Measurements from ENCODE around the gene INPP5A.

DNA sequence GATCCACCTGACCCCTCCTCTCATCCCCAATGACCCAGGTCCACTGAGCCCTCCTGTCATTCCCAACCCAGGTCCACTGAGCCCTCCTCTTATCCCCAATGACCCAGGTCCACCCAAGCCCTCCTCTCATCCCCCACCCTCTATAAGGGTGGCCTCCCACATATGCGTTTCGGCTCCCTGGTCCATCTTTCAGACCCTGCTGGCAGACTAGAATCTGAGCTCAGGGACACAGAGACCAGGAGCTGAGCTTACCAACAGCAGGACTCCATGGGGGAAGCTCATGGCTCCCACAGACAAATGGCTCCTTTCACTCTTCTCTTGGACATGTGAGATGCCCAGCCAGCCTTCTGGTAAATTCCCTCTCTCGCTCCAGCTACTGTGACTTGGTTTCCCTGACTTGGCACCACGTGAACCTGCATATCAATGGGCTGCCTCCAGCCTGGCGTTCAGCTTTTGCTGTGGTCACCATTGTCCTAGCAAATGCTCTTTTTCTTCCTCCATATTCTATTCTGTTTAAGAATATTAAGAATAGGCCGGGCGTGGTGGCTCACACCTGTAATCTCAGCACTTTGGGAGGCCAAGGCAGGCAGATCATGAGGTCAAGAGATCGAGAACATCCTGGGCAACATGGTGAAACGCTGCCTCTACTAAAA is 24.8 kb upstream of the INPP5A start:
- TF ChIP-seq POLR2AphosphoS5 (IDR thresholded peaks at IDR 0.05; ENCODE audit: low read length) (no peak), CTCF (IDR thresholded peaks at IDR 0.05 in 2 of 3, conservative IDR thresholded peaks at IDR 0.05 in 1 of 3; ENCODE audit: control insufficient read depth in 2 of 3, extremely low read depth in 1 of 3, insufficient read depth in 1 of 3, low read depth in 3 of 3, low read length in 3 of 3) (no peak), SMAD1 (IDR thresholded peaks at IDR 0.05; ENCODE audit: low read depth, partially characterized antibody) (no peak), BHLHE40 (IDR thresholded peaks at IDR 0.05; ENCODE audit: borderline replicate concordance in 1 of 2, low read depth in 2 of 2, low read length in 1 of 2) (no peak), ASH2L (IDR thresholded peaks at IDR 0.05; ENCODE audit: borderline replicate concordance, low read depth) (no peak), GATAD2B (conservative IDR thresholded peaks at IDR 0.05; ENCODE audit: low read depth) (no peak), TCF12 (IDR thresholded peaks at IDR 0.05; ENCODE audit: low read depth, low read length) (no peak), BCL11A (IDR thresholded peaks at IDR 0.05; ENCODE audit: low read depth, low read length) (no peak), ZZZ3 (IDR thresholded peaks at IDR 0.05; ENCODE audit: control insufficient read depth, insufficient read length, low read depth) (no peak), CHD2 (IDR thresholded peaks at IDR 0.05; ENCODE audit: borderline replicate concordance, low read depth, low read length) (no peak)

All from GM12878 (cell line).